Natural killer cell (primary cell): ENCODE data around the gene PDE3A. TPM values are rescaled to one million over a fixed set of nuclear protein-coding genes. Genes with fewer than 3 reads are reported as not detected.

ENCODE experiments used
- ATAC-seq, 3 donors: fragments of 150-1000 bp in 2 of 3; fragments of 200-7000 bp in 1 of 3; cut with Tn5 transposase; 1 replicate in 1 of 3; 2 replicates in 2 of 3; pipeline ENCODE4 v1.10.0; 2021; ENCODE audit warnings: mild to moderate bottlenecking in 2 of 3, moderate library complexity in 2 of 3
- DNase-seq, 2 donors: peaks; one replicate each; pipeline versions ENCODE4 v3.0.0 to v3.0.0-alpha.2; 2013 to 2021; ENCODE audit warnings: mixed read lengths in 1 of 2
- H3K27ac ChIP-seq: one replicate; pipeline ENCODE4 v1.5.1; 2013; ENCODE audit warnings: mild to moderate bottlenecking, low read length
- H3K27me3 ChIP-seq: one replicate; pipeline ENCODE4 v1.6.1; 2013; ENCODE audit warnings: low read length; ENCODE audit not compliant: control insufficient read depth, insufficient read depth
- H3K36me3 ChIP-seq: one replicate; pipeline ENCODE4 v1.6.1; 2013; ENCODE audit warnings: low read length; ENCODE audit not compliant: control insufficient read depth, insufficient read depth
- H3K4me1 ChIP-seq: one replicate; pipeline ENCODE4 v1.6.1; 2013; ENCODE audit warnings: low read length; ENCODE audit not compliant: control insufficient read depth, insufficient read depth
- H3K4me3 ChIP-seq: one replicate; pipeline ENCODE4 v1.5.1; 2013; ENCODE audit warnings: low read length
- H3K9me3 ChIP-seq: one replicate; pipeline ENCODE4 v1.6.1; 2013; ENCODE audit warnings: low read length; ENCODE audit not compliant: control insufficient read depth, insufficient read depth
- H3K27ac Mint-ChIP-seq, 2 donors: one replicate each; pipeline ENCODE4 v1.8.0; 2022; ENCODE audit warnings: mild to moderate bottlenecking in 2 of 2, mixed read lengths in 2 of 2, moderate library complexity in 1 of 2
- H3K27me3 Mint-ChIP-seq, 2 donors: one replicate each; pipeline ENCODE4 v1.8.0; 2022; ENCODE audit warnings: low read depth in 2 of 2, mixed read lengths in 2 of 2
- H3K36me3 Mint-ChIP-seq: one replicate; pipeline ENCODE4 v1.8.0; 2022; ENCODE audit warnings: mixed read lengths
- H3K4me1 Mint-ChIP-seq, 2 donors: one replicate each; pipeline ENCODE4 v1.8.0; 2022; ENCODE audit warnings: mixed read lengths in 2 of 2
- H3K4me3 Mint-ChIP-seq: one replicate; pipeline ENCODE4 v1.8.0; 2022; ENCODE audit warnings: mild to moderate bottlenecking, moderate library complexity, mixed read lengths
- H3K9me3 Mint-ChIP-seq, 2 donors: one replicate each; pipeline ENCODE4 v1.8.0; 2022; ENCODE audit warnings: mixed read lengths in 2 of 2
- WGBS: methylation state at CpG from one replicate; pipeline ENCODE4 v1.1.7; 2013; ENCODE audit warnings: missing lambda C conversion rate; ENCODE audit not compliant: insufficient coverage; 5-methylcytosine and 5-hydroxymethylcytosine counted together
- intact Hi-C: fragments of 100-400 bp; cut with micrococcal nuclease; formaldehyde crosslinking; loops from one replicate; pipeline ENCODE4 v1.14.2; 2022
- total RNA-seq, 4 donors: library from RNA; stranded (reverse); fragments of 120-200 nt in 1 of 4; gene quantifications; one replicate each; pipeline versions ENCODE4 v1.2.3 to v1.2.4, GENCODE V29; 2013 to 2022
- TF ChIP-seq, protein P1 (sequence below): fragments of 200-600 bp; IDR thresholded peaks from one replicate; pipeline ENCODE4 v1.8.0; 2022; ENCODE audit warnings: antibody characterized with exemption

The PDE3A gene
- total RNA-seq, 3 donors from 2014 or later (not counting 1 experiment from before 2014, with no cell fraction given): 0.20 to 0.28 (median 0.27) TPM

DNA sequence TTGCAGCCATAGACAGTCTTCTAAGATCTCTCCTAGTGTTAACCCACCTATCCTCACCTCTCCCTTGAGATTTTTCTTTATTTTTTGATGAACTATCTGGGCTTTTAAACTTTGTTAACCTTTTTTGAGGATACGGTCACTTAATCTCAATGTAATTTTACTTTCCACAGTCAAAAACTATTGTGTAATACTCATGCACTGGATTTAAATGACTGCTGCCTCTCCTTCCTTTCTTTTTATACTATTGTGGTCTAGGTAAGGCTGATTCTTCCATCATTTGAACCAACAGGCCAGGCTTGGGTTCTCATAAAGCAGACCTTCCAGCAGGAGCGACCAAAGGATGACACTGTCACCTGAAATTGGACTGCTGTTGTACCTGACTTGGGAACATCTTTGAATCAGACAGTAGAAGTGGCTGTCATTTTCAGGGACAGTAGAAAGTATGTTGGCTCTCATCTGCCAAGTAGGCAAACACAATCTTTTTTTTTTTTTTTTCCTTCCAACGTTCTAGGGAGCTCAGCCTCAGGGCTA is 689 bp upstream of the PDE3A start:
- intact Hi-C loops: no loop called here
- ATAC-seq (no peak), DNase-seq (no peak)
- H3K4me1 ChIP-seq: peaks cover 22% of the 10 kb centered on the region
- H3K27ac ChIP-seq: no peak overlapping the region
- no peak overlapping the region for H3K4me3 ChIP-seq
- Mint-ChIP-seq H3K36me3 (no peaks in the 10 kb centered on the region), H3K4me1 (peaks cover 11 to 27% of the 10 kb centered on the region in 2 donors), H3K27me3 (peaks cover 41 to 53% of the 10 kb centered on the region in 2 donors), H3K9me3 (no peaks in the 10 kb centered on the region), H3K4me3 (peak overlapping the region; percentile 81), H3K27ac (no peak overlapping the region)
- H3K27me3 ChIP-seq: peaks cover 42% of the 10 kb centered on the region
- TF ChIP-seq, protein P1, sequence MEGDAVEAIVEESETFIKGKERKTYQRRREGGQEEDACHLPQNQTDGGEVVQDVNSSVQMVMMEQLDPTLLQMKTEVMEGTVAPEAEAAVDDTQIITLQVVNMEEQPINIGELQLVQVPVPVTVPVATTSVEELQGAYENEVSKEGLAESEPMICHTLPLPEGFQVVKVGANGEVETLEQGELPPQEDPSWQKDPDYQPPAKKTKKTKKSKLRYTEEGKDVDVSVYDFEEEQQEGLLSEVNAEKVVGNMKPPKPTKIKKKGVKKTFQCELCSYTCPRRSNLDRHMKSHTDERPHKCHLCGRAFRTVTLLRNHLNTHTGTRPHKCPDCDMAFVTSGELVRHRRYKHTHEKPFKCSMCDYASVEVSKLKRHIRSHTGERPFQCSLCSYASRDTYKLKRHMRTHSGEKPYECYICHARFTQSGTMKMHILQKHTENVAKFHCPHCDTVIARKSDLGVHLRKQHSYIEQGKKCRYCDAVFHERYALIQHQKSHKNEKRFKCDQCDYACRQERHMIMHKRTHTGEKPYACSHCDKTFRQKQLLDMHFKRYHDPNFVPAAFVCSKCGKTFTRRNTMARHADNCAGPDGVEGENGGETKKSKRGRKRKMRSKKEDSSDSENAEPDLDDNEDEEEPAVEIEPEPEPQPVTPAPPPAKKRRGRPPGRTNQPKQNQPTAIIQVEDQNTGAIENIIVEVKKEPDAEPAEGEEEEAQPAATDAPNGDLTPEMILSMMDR: no peak
- no peaks in the 10 kb centered on the region for H3K9me3 ChIP-seq
- no peaks in the 10 kb centered on the region for H3K36me3 ChIP-seq
- 35% methylated on average over 3 of the region's 3 CpGs for WGBS

DNA sequence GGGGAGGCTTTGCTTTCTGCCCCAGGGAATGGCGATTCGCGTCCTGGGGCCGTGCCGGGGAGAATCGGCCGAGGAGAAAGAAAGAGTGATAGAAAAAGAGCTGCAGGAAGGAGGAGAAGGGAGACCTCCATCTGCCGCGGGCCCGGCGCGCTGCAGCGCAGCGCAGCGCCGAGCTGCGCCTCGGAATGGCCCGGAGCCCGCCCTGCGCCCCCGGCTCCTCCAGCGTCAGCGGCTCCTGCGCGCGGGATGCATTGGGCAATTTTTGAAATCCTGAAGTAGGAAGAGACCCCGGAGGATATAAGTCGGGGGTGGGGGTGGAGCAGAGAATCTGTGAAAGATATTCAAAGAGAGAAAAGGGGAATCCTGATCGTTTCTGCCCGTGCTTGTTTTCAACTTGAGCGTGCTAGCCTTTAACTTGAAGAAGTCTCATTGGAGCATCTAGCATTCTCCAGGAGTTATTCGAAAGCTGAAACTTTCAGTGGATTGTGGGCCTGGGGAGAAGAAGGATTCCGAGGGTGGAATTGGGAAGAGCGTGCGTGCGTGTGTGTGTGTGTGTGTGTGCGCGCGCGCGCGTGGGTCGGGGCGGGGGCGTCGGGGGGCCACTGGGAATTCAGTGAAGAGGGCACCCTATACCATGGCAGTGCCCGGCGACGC is 441 bp downstream of the PDE3A start:
- TF ChIP-seq, protein P1: no peak
- ATAC-seq: peak in 1 of 3 donors; percentile 47

DNA sequence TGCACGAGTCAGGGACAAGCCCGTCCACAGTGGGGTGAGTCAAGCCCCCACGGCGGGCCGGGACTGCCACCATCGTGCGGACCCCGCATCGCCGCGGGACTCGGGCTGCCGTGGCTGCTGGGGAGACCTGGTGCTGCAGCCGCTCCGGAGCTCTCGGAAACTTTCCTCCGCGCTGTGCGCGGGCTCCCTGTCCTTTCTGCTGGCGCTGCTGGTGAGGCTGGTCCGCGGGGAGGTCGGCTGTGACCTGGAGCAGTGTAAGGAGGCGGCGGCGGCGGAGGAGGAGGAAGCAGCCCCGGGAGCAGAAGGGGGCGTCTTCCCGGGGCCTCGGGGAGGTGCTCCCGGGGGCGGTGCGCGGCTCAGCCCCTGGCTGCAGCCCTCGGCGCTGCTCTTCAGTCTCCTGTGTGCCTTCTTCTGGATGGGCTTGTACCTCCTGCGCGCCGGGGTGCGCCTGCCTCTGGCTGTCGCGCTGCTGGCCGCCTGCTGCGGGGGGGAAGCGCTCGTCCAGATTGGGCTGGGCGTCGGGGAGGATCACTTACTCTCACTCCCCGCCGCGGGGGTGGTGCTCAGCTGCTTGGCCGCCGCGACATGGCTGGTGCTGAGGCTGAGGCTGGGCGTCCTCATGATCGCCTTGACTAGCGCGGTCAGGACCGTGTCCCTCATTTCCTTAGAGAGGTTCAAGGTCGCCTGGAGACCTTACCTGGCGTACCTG is 1.1 kb downstream of the PDE3A start:
- H3K4me3 ChIP-seq: peak overlapping the region; percentile 18
- Mint-ChIP-seq H3K27ac (no peak overlapping the region), H3K27me3 (peaks cover 54 to 71% of the 10 kb centered on the region in 2 donors), H3K4me3 (peak overlapping the region; percentile 77), H3K4me1 (peaks cover 11 to 27% of the 10 kb centered on the region in 2 donors), H3K9me3 (no peaks in the 10 kb centered on the region), H3K36me3 (no peaks in the 10 kb centered on the region)
- WGBS: 2% methylated on average over 63 of the region's 63 CpGs
- no peaks in the 10 kb centered on the region for H3K36me3 ChIP-seq
- peaks cover 43% of the 10 kb centered on the region for H3K27me3 ChIP-seq
- H3K27ac ChIP-seq: no peak overlapping the region
- intact Hi-C loops: no loop called here
- H3K4me1 ChIP-seq: peaks cover 22% of the 10 kb centered on the region
- TF ChIP-seq, protein P1: no peak
- DNase-seq (no peak), ATAC-seq (peak in 2 of 3 donors; percentile 30 to 64)
- H3K9me3 ChIP-seq: no peaks in the 10 kb centered on the region

More for the DNA sequence above, 441 bp downstream of the PDE3A start:
- WGBS: 2% methylated on average over 49 of the region's 50 CpGs
- Mint-ChIP-seq H3K4me1 (peaks cover 11 to 27% of the 10 kb centered on the region in 2 donors), H3K36me3 (no peaks in the 10 kb centered on the region), H3K4me3 (peak overlapping the region; percentile 81), H3K9me3 (no peaks in the 10 kb centered on the region), H3K27me3 (peaks cover 49 to 64% of the 10 kb centered on the region in 2 donors), H3K27ac (no peak overlapping the region)
- no peak for DNase-seq
- Histone ChIP-seq H3K9me3 (no peaks in the 10 kb centered on the region), H3K36me3 (no peaks in the 10 kb centered on the region), H3K4me3 (peak overlapping the region; percentile 18), H3K27ac (no peak overlapping the region), H3K4me1 (peaks cover 22% of the 10 kb centered on the region), H3K27me3 (peaks cover 43% of the 10 kb centered on the region)
- intact Hi-C loops: no loop called here
